SU-DHL-6 (cell line): ENCODE measurements around the gene GLDN.

Source experiments
- H2AFZ ChIP-seq: fragments of 200-600 bp; sonication (generic); 2 replicates; pipeline ENCODE4 v1.6.1; 2014; ENCODE audit warnings: low read depth, mild to moderate bottlenecking, moderate library complexity, mixed read lengths, antibody characterized with exemption, low read length; ENCODE audit not compliant: severe bottlenecking
- H3F3A ChIP-seq: fragments of 200-600 bp; shearing (Covaris generic); 2 replicates; pipeline ENCODE4 v1.6.0; 2016; ENCODE audit warnings: antibody characterized with exemption, mild to moderate bottlenecking; ENCODE audit not compliant: insufficient read depth
- H3K27ac ChIP-seq: fragments of 200-600 bp; sonication (generic); 2 replicates; pipeline ENCODE4 v1.5.1; 2016; ENCODE audit warnings: low read depth, mild to moderate bottlenecking, low read length, moderate library complexity, mixed read lengths
- H3K27me3 ChIP-seq: fragments of 200-600 bp; sonication (generic), shearing (Covaris generic); 2 replicates; pipeline ENCODE4 v1.6.0; 2014; ENCODE audit warnings: mild to moderate bottlenecking, low read length
- H3K36me3 ChIP-seq: fragments of 200-600 bp; sonication (generic); 2 replicates; pipeline ENCODE4 v1.6.1; 2014; ENCODE audit warnings: mild to moderate bottlenecking, low read length, mixed read lengths
- H3K4me2 ChIP-seq: fragments of 300-600, 200-600 bp; shearing (Covaris generic), sonication (generic); 2 replicates; pipeline ENCODE4 v1.6.0; 2014; ENCODE audit warnings: low read length, low read depth, mild to moderate bottlenecking; ENCODE audit not compliant: poor library complexity, severe bottlenecking
- H3K4me3 ChIP-seq: fragments of 200-600 bp; sonication (generic); 2 replicates; pipeline ENCODE4 v1.5.1; 2014; ENCODE audit warnings: antibody characterized with exemption, low read length, mild to moderate bottlenecking, mixed read lengths; ENCODE audit not compliant: insufficient read depth, poor library complexity, severe bottlenecking
- H3K79me2 ChIP-seq: fragments of 200-600 bp; sonication (generic); 2 replicates; pipeline ENCODE4 v1.6.1; 2014; ENCODE audit warnings: mild to moderate bottlenecking, low read length, moderate library complexity; ENCODE audit not compliant: insufficient read depth
- H3K9ac ChIP-seq: fragments of 200-600 bp; sonication (generic); 2 replicates; pipeline ENCODE4 v1.7.0; 2014; ENCODE audit warnings: mild to moderate bottlenecking, low read length
- H3K9me2 ChIP-seq: fragments of 200-600 bp; sonication (generic); replicated peaks from 2 replicates; pipeline ENCODE4 v1.6.1; 2014; ENCODE audit warnings: low read length; ENCODE audit not compliant: insufficient read depth
- H3K9me3 ChIP-seq: fragments of 200-600 bp; sonication (generic); 2 replicates; pipeline ENCODE4 v1.6.1; 2014; ENCODE audit warnings: low read length, mixed read lengths; ENCODE audit not compliant: insufficient read depth
- H4K20me1 ChIP-seq: fragments of 200-600 bp; sonication (generic); 2 replicates; pipeline ENCODE4 v1.6.1; 2014; ENCODE audit warnings: low read depth, mild to moderate bottlenecking, antibody characterized with exemption, low read length, moderate library complexity, mixed read lengths
- EZH2phosphoT487 ChIP-seq: fragments of 200-600 bp; sonication (generic), shearing (Covaris generic); conservative IDR thresholded peaks from 2 replicates; pipeline ENCODE4 v1.6.1; 2018; ENCODE audit warnings: mild to moderate bottlenecking, antibody characterized with exemption, low read length, moderate library complexity, mixed read lengths
- TF ChIP-seq, protein P1 (sequence below): fragments of 200-600 bp; sonication (generic); IDR thresholded peaks from one replicate; pipeline ENCODE4 v1.5.1; 2017; ENCODE audit warnings: antibody characterized with exemption, mild to moderate bottlenecking, low read length, moderate library complexity; ENCODE audit not compliant: insufficient read depth, poor library complexity, severe bottlenecking

The GLDN gene

DNA sequence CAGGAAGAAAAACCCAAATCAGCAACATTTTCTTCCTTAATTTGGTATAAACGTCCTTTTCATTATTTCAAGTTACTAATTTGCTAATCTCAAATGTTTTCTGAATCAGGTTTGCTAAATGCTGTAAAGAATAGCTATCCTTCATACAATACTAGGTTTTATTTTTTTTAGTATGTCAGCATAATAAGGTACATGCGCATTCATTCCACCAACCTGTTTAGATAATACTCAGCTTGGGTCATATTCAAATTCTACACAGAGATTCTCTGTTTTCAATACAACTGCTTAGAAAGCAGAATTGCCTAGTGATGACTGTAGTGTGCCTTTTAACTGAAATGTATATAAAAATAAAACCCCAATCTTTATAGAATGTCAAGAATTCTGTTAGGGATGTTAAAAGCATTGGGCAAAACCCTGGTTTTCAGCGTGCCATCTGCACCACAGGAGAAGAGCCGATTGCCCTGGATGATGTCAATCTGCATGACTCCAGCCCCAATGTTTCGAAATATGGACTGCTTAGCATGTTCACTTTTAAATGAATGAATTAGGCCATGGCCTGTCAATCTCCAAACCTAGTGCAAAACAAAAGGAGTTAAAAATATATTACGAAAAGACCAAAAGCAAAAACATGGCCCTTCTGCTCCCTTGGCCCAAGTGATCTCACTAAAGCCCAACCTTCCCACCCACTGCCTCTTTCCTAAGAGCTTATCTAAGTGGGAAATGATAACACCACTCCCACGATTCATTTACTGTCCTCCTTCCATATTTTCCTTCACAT lies 107.4 kb downstream of the GLDN start:
- Histone ChIP-seq H3K9ac (no peak overlapping the region), H3K9me3 (no peaks in the 10 kb centered on the region), H3F3A (no peaks in the 10 kb centered on the region), H3K4me3 (no peak overlapping the region), H3K27me3 (no peaks in the 10 kb centered on the region), H3K27ac (no peak overlapping the region), H2AFZ (no peak overlapping the region), H3K79me2 (no peaks in the 10 kb centered on the region), H4K20me1 (no peaks in the 10 kb centered on the region), H3K4me2 (no peak overlapping the region), H3K36me3 (no peaks in the 10 kb centered on the region), H3K9me2 (no peaks in the 10 kb centered on the region)
- TF ChIP-seq, protein P1, sequence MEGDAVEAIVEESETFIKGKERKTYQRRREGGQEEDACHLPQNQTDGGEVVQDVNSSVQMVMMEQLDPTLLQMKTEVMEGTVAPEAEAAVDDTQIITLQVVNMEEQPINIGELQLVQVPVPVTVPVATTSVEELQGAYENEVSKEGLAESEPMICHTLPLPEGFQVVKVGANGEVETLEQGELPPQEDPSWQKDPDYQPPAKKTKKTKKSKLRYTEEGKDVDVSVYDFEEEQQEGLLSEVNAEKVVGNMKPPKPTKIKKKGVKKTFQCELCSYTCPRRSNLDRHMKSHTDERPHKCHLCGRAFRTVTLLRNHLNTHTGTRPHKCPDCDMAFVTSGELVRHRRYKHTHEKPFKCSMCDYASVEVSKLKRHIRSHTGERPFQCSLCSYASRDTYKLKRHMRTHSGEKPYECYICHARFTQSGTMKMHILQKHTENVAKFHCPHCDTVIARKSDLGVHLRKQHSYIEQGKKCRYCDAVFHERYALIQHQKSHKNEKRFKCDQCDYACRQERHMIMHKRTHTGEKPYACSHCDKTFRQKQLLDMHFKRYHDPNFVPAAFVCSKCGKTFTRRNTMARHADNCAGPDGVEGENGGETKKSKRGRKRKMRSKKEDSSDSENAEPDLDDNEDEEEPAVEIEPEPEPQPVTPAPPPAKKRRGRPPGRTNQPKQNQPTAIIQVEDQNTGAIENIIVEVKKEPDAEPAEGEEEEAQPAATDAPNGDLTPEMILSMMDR = no peak
- TF ChIP-seq EZH2phosphoT487 = no peak

DNA sequence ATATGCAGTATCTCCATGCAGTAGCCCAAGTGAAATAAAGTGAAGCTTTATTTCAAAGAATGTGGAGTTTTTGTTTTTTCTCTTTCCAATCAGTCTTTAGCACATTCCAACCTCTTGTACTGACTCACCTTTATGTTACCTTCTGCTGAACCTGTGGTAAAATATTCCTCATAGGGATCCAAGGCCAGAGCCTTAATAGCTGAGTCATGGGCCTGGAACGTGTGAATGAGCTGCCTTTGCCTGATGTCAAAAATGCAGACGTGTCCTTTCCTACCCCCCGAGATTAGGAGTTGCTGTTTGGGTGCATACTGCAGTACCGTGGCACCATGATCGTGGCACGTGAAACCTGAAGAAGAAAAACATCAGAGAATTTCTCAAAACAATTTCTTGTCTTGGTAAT lies 108.5 kb downstream of the GLDN start:
- H3K9me3 ChIP-seq = no peaks in the 10 kb centered on the region
- no peak overlapping the region for H3K4me2 ChIP-seq
- H3K9ac ChIP-seq = no peak overlapping the region
- H2AFZ ChIP-seq = no peak overlapping the region
- H3F3A ChIP-seq = no peaks in the 10 kb centered on the region
- no peak overlapping the region for H3K27ac ChIP-seq
- no peak overlapping the region for H3K4me3 ChIP-seq
- no peaks in the 10 kb centered on the region for H3K27me3 ChIP-seq
- no peaks in the 10 kb centered on the region for H4K20me1 ChIP-seq
- H3K9me2 ChIP-seq = no peaks in the 10 kb centered on the region
- H3K36me3 ChIP-seq = no peaks in the 10 kb centered on the region
- H3K79me2 ChIP-seq = no peaks in the 10 kb centered on the region
- TF ChIP-seq, protein P1 = no peak
- no peak for TF ChIP-seq EZH2phosphoT487
